ENCODE results near the gene SMARCAL1. TPM values are rescaled to one million over a fixed set of nuclear protein-coding genes. Genes with fewer than 3 reads are reported as not detected.

The SMARCAL1 gene
- polyA plus RNA-seq, 6 donors from 2014 or later: 15.5 to 28.1 (median 23.4) TPM

GRCh38 chr2:216527600-216527999 lies 115.3 kb downstream of the SMARCAL1 start:
- Mint-ChIP-seq H3K4me1 (no peaks in the 10 kb centered on the region), H3K27ac (no peak overlapping the region), H3K9me3 (peaks cover 0 to 11% (median 0%) of the 10 kb centered on the region in 7 donors), H3K27me3 (no peaks in the 10 kb centered on the region), H3K4me3 (no peak overlapping the region), H3K36me3 (no peaks in the 10 kb centered on the region)
- DNase-seq: no peak
- no peak for ATAC-seq (ENCODE audit: low read depth in 2 of 2)

- ATAC-seq (ENCODE audit: low read depth in 2 of 2) (no peak), DNase-seq (no peak)
- peaks cover 0 to 10% (median 0%) of the 10 kb centered on the region in 3 donors for H3K27me3 Mint-ChIP-seq
- H3K36me3 Mint-ChIP-seq: no peaks in the 10 kb centered on the region
- H3K9me3 Mint-ChIP-seq: no peaks in the 10 kb centered on the region
- no peak overlapping the region for H3K4me3 Mint-ChIP-seq
- H3K27ac Mint-ChIP-seq: no peak overlapping the region
- no peaks in the 10 kb centered on the region for H3K4me1 Mint-ChIP-seq
These were observed 120.3 kb downstream of the SMARCAL1 start for GRCh38 chr2:216532562-216532961.

Other genes with a start within 250 kb of the SMARCAL1 start
- gene MARCHF4, start 40.0 kb upstream of the SMARCAL1 start, polyA plus RNA-seq (ENCODE audit: low read depth in 6 of 6): not detected
- gene RPL37A, start 86.4 kb downstream of the SMARCAL1 start, polyA plus RNA-seq (ENCODE audit: low read depth in 6 of 6): 1,000 to 10,000 TPM; 1,779 to 4,557 (median 3,922) TPM
- gene IGFBP2, start 220.9 kb downstream of the SMARCAL1 start, polyA plus RNA-seq (ENCODE audit: low read depth in 6 of 6): not detected

All from naive B cell (primary cell).